ENCODE measurements around the gene PTPRD. TPM values are rescaled to one million over a fixed set of nuclear protein-coding genes. Genes with fewer than 3 reads are reported as not detected.

PTPRD gene
- total and polyA plus RNA-seq, 10 donors, result 0.08 to 11.7 (median 2.9) TPM

GRCh38 chr9:8477450-8477849, 2135.4 kb downstream of the PTPRD start:
- Histone ChIP-seq H3K4me1 (no peaks in the 10 kb centered on the region), H3K9me3 (no peaks in the 10 kb centered on the region), H3K27ac (no peak overlapping the region), H3K36me3 (no peaks in the 10 kb centered on the region), H3K4me3 (no peak overlapping the region), H3K27me3 (replicated peaks in 1 of 7) (no peaks in the 10 kb centered on the region)
- WGBS, 5 donors, result 90 to 99% (median 94%) methylated on average over 3 of the region's 3 CpGs
- no peak for DNase-seq
- no peak for TF ChIP-seq POLR2AphosphoS5 (IDR thresholded peaks at IDR 0.05)
- no peak for TF ChIP-seq CTCF (IDR thresholded peaks at IDR 0.05 in 8 of 11, conservative IDR thresholded peaks at IDR 0.05 in 3 of 11)
- no peak for TF ChIP-seq POLR2A (IDR thresholded peaks at IDR 0.05)
- intact Hi-C loops (cut with DNase I; ENCODE audit: low total_unique reads), result no loop called here

DNA sequence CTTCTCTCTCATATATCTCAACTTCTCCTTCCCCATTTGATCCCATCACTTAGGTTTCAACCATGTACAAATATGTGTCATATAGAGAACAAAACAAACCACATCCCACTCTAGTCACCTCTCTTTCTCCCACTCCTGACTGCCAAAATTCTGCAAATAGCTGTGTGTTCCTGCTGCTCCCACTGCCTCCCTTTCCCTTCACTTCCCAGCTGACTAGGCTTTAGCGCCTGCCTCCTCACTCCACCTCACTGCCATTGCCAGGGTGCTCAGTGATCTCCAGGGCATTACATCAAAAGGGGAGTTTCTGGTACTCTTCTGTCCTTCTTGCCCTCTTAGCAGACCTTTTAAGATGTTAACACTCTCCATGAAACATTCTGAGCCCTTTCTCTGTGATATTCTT, 2137.9 kb downstream of the PTPRD start:
- Histone ChIP-seq H3K27me3 (replicated peaks in 1 of 7) (no peaks in the 10 kb centered on the region), H3K27ac (no peak overlapping the region), H3K4me3 (no peak overlapping the region), H3K9me3 (no peaks in the 10 kb centered on the region), H3K36me3 (no peaks in the 10 kb centered on the region), H3K4me1 (no peaks in the 10 kb centered on the region)
- intact Hi-C loops (cut with DNase I; ENCODE audit: low total_unique reads), result no loop called here
- WGBS, 5 donors, result 95 to 100% (median 97%) methylated on average over 1 of the region's 1 CpG
- TF ChIP-seq POLR2A (IDR thresholded peaks at IDR 0.05) (no peak), CTCF (IDR thresholded peaks at IDR 0.05 in 8 of 11, conservative IDR thresholded peaks at IDR 0.05 in 3 of 11) (no peak), POLR2AphosphoS5 (IDR thresholded peaks at IDR 0.05) (no peak)
- no peak for DNase-seq

GRCh38 chr9:8473244-8474020, 2139.4 kb downstream of the PTPRD start:
- H3K9me3 ChIP-seq, result no peaks in the 10 kb centered on the region
- no peaks in the 10 kb centered on the region for H3K36me3 ChIP-seq
- intact Hi-C loops (cut with DNase I; ENCODE audit: low total_unique reads), result no loop called here
- WGBS, 5 donors, result 85 to 91% (median 88%) methylated on average over 10 of the region's 10 CpGs
- DNase-seq, result no peak
- H3K27ac ChIP-seq, result no peak overlapping the region
- no peaks in the 10 kb centered on the region for H3K4me1 ChIP-seq
- TF ChIP-seq CTCF (IDR thresholded peaks at IDR 0.05 in 8 of 11, conservative IDR thresholded peaks at IDR 0.05 in 3 of 11), result no peak
- H3K27me3 ChIP-seq (replicated peaks in 1 of 7), result no peaks in the 10 kb centered on the region
- no peak overlapping the region for H3K4me3 ChIP-seq

DNA sequence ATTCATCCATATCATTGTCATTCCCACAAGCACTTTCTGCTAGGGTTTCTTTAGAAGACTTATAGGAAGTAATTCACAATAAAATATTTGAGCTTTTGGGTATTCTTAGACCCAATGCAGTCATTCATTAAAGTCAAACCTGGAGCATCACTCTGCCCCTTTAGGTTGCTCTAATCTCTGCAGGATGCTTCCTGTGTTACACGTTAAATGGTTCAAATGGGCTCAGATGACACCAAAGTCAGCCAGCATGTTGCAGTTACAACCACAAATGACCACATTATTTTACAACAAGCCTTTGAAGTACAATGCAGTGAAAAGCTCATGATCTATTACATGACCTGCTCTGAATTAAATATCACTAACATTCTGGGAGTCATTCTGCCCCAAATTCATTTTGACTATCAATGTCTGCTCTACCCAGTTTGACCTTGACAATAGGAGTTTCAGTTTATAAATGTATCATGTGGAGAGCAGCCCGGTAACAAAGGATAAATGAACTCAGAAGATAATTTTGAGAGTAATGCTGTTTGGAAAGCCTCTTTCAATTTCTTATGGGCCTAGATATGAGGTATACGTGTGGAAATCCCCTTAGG, 2144.7 kb downstream of the PTPRD start:
- Histone ChIP-seq H3K4me3 (no peak overlapping the region), H3K27me3 (replicated peaks in 1 of 7) (no peaks in the 10 kb centered on the region), H3K36me3 (no peaks in the 10 kb centered on the region), H3K9me3 (no peaks in the 10 kb centered on the region), H3K4me1 (no peaks in the 10 kb centered on the region), H3K27ac (no peak overlapping the region)
- DNase-seq, result no peak
- no peak for TF ChIP-seq CTCF (IDR thresholded peaks at IDR 0.05 in 8 of 11, conservative IDR thresholded peaks at IDR 0.05 in 3 of 11)
- no peak for TF ChIP-seq POLR2A (IDR thresholded peaks at IDR 0.05)
- no peak for TF ChIP-seq POLR2AphosphoS5 (IDR thresholded peaks at IDR 0.05)
- intact Hi-C loops (cut with DNase I; ENCODE audit: low total_unique reads), result no loop called here
- 60 to 75% (median 73%) methylated on average over 3 of the region's 3 CpGs for WGBS, 5 donors
